Measurements from ENCODE around the gene MAN1A1. TPM values are rescaled to one million over a fixed set of nuclear protein-coding genes. Genes with fewer than 3 reads are reported as not detected.

Gene MAN1A1
- total RNA-seq, 1 donor from 2014 or later = 23.4 TPM

GRCh38 chr6:119322715-119323350 lies 26.7 kb downstream of the MAN1A1 start:
- TF ChIP-seq CTCF (conservative IDR thresholded peaks at IDR 0.05; ENCODE audit: low read depth, low read length) = no peak
- no peak overlapping the region for H3K4me3 ChIP-seq (ENCODE audit: low read depth, low read length)
- no peak for DNase-seq (ENCODE audit: low read depth)

- no peak overlapping the region for H3K4me3 ChIP-seq (ENCODE audit: low read depth, low read length)
- DNase-seq (ENCODE audit: low read depth) = no peak
- no peak for TF ChIP-seq CTCF (conservative IDR thresholded peaks at IDR 0.05; ENCODE audit: low read depth, low read length)
These were observed 27.5 kb downstream of the MAN1A1 start for GRCh38 chr6:119322034-119322433.

- no peak for DNase-seq (ENCODE audit: low read depth)
- TF ChIP-seq CTCF (conservative IDR thresholded peaks at IDR 0.05; ENCODE audit: low read depth, low read length) = no peak
- H3K4me3 ChIP-seq (ENCODE audit: low read depth, low read length) = no peak overlapping the region
These were observed 29.9 kb downstream of the MAN1A1 start for GRCh38 chr6:119319694-119320093.

GRCh38 chr6:119318730-119319129 lies 30.8 kb downstream of the MAN1A1 start:
- no peak for TF ChIP-seq CTCF (conservative IDR thresholded peaks at IDR 0.05; ENCODE audit: low read depth, low read length)
- DNase-seq (ENCODE audit: low read depth) = no peak
- no peak overlapping the region for H3K4me3 ChIP-seq (ENCODE audit: low read depth, low read length)

- DNase-seq (ENCODE audit: low read depth) = no peak
- no peak for TF ChIP-seq CTCF (conservative IDR thresholded peaks at IDR 0.05; ENCODE audit: low read depth, low read length)
- no peak overlapping the region for H3K4me3 ChIP-seq (ENCODE audit: low read depth, low read length)
These were observed 31.4 kb downstream of the MAN1A1 start for GRCh38 chr6:119318176-119318575.

- no peak for DNase-seq (ENCODE audit: low read depth)
- TF ChIP-seq CTCF (conservative IDR thresholded peaks at IDR 0.05; ENCODE audit: low read depth, low read length) = no peak
- no peak overlapping the region for H3K4me3 ChIP-seq (ENCODE audit: low read depth, low read length)
These were observed 32.6 kb downstream of the MAN1A1 start for GRCh38 chr6:119317007-119317406.

GRCh38 chr6:119314885-119315272 lies 34.7 kb downstream of the MAN1A1 start:
- DNase-seq (ENCODE audit: low read depth) = no peak
- H3K4me3 ChIP-seq (ENCODE audit: low read depth, low read length) = no peak overlapping the region
- TF ChIP-seq CTCF (conservative IDR thresholded peaks at IDR 0.05; ENCODE audit: low read depth, low read length) = no peak

All from epithelial cell of proximal tubule (primary cell).